ENCODE measurements around the gene MAGEB17.

- TF ChIP-seq, protein P1, sequence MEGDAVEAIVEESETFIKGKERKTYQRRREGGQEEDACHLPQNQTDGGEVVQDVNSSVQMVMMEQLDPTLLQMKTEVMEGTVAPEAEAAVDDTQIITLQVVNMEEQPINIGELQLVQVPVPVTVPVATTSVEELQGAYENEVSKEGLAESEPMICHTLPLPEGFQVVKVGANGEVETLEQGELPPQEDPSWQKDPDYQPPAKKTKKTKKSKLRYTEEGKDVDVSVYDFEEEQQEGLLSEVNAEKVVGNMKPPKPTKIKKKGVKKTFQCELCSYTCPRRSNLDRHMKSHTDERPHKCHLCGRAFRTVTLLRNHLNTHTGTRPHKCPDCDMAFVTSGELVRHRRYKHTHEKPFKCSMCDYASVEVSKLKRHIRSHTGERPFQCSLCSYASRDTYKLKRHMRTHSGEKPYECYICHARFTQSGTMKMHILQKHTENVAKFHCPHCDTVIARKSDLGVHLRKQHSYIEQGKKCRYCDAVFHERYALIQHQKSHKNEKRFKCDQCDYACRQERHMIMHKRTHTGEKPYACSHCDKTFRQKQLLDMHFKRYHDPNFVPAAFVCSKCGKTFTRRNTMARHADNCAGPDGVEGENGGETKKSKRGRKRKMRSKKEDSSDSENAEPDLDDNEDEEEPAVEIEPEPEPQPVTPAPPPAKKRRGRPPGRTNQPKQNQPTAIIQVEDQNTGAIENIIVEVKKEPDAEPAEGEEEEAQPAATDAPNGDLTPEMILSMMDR (IDR thresholded peaks at IDR 0.05): no peak
- no peak for TF ChIP-seq POLR2A (IDR thresholded peaks at IDR 0.05)
These were observed 5.1 kb downstream of the MAGEB17 start for GRCh38 chrX:16172391-16172790.

Data from breast epithelium (tissue), 3 donors.